Measurements from ENCODE around the gene PTPRA. TPM values are rescaled to one million over a fixed set of nuclear protein-coding genes. Genes with fewer than 3 reads are reported as not detected.

Gene PTPRA
- total RNA-seq, 1 experiment from 2014 or later, result 45.2 TPM

DNA sequence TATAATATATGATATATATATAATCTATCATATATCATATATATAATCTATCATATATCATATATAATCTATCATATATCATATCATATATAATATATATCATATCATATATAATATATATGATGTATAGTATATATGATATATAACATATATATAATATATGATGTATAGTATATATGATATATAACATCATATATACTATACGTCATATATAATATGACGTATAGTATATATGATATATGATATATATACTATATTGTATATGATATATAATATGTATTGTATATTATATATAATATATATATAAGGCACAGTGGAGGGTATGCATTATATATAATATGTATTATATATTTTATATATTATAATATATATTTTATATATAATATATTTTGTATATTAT lies 36.7 kb downstream of the PTPRA start:
- peaks cover 3 to 8% of the 10 kb centered on the region in 2 experiments for H3K4me1 Mint-ChIP-seq
- no peak overlapping the region for H2BK120ac ChIP-seq (ENCODE audit: low read depth, low read length, poor library complexity, severe bottlenecking)
- H3K4me2 ChIP-seq (ENCODE audit: insufficient read depth, insufficient read length, low read length), result no peak overlapping the region
- no peaks in the 10 kb centered on the region for H3K23me2 ChIP-seq (ENCODE audit: insufficient read length, low read depth, low read length, poor library complexity, severe bottlenecking)
- no peaks in the 10 kb centered on the region for H3K9me3 ChIP-seq (ENCODE audit: control insufficient read depth, low read depth, low read length)
- no peak overlapping the region for H3K4ac ChIP-seq (ENCODE audit: low read depth, low read length)
- H2AFZ ChIP-seq (ENCODE audit: low read length), result no peak overlapping the region
- no peak overlapping the region for H3K14ac ChIP-seq (ENCODE audit: insufficient read depth, low read length)
- no peak overlapping the region for H3K9ac ChIP-seq (ENCODE audit: extremely low read depth, insufficient read length, low read length)
- H2BK15ac ChIP-seq (ENCODE audit: low read depth, low read length), result no peak overlapping the region
- peaks cover 0 to 3% of the 10 kb centered on the region in 2 experiments; a peak in 1 of 5 replicates for H3K9me3 Mint-ChIP-seq
- no peak overlapping the region for H3K18ac ChIP-seq (ENCODE audit: insufficient read length, low read depth, low read length)
- H2BK12ac ChIP-seq (ENCODE audit: insufficient read length, low read depth, low read length), result no peak overlapping the region
- no peak overlapping the region for H3K27ac ChIP-seq (ENCODE audit: insufficient read length, low read depth, low read length)
- H3T11ph ChIP-seq (ENCODE audit: low read length), result no peak overlapping the region
- no peak overlapping the region for H2BK5ac ChIP-seq (ENCODE audit: insufficient read length, low read length)
- no peak for DNase-seq
- H3K79me1 ChIP-seq (ENCODE audit: insufficient read depth, low read depth, low read length, poor library complexity, severe bottlenecking), result peaks cover 4% of the 10 kb centered on the region
- no peaks in the 10 kb centered on the region for H3K27me3 Mint-ChIP-seq (ENCODE audit: low read depth)
- peaks cover 4 to 8% (median 7%) of the 10 kb centered on the region in 3 experiments for H3K36me3 Mint-ChIP-seq (ENCODE audit: insufficient read depth in 1 of 3, low read depth in 3 of 3)
- no peaks in the 10 kb centered on the region for H4K20me1 ChIP-seq (ENCODE audit: control insufficient read depth, insufficient read depth, insufficient read length)
- no peak overlapping the region for H2AK5ac ChIP-seq (ENCODE audit: insufficient read length, low read length)
- no peak overlapping the region for H3K23ac ChIP-seq (ENCODE audit: insufficient read length, low read depth, low read length)
- no peaks in the 10 kb centered on the region for H3K27me3 ChIP-seq (ENCODE audit: insufficient read depth, low read length)
- peaks cover 2% of the 10 kb centered on the region; the same call in 1 of the 2 replicates for H3K79me2 ChIP-seq (ENCODE audit: insufficient read depth, low read length)
- no peak overlapping the region for H3K4me3 Mint-ChIP-seq
- H3K56ac ChIP-seq (ENCODE audit: insufficient read length, low read depth, low read length), result no peak overlapping the region
- no peak overlapping the region for H4K91ac ChIP-seq (ENCODE audit: insufficient read length, low read depth, low read length)
- TF ChIP-seq, protein P1, sequence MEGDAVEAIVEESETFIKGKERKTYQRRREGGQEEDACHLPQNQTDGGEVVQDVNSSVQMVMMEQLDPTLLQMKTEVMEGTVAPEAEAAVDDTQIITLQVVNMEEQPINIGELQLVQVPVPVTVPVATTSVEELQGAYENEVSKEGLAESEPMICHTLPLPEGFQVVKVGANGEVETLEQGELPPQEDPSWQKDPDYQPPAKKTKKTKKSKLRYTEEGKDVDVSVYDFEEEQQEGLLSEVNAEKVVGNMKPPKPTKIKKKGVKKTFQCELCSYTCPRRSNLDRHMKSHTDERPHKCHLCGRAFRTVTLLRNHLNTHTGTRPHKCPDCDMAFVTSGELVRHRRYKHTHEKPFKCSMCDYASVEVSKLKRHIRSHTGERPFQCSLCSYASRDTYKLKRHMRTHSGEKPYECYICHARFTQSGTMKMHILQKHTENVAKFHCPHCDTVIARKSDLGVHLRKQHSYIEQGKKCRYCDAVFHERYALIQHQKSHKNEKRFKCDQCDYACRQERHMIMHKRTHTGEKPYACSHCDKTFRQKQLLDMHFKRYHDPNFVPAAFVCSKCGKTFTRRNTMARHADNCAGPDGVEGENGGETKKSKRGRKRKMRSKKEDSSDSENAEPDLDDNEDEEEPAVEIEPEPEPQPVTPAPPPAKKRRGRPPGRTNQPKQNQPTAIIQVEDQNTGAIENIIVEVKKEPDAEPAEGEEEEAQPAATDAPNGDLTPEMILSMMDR (conservative IDR thresholded peaks at IDR 0.05), result no peak
- WGBS (ENCODE audit: extremely low coverage, insufficient read length, low lambda C conversion rate), result no CpG with 5 or more reads among the region's 2 CpGs
- no peak overlapping the region for H4K8ac ChIP-seq (replicated peaks; ENCODE audit: insufficient read length, low read depth, low read length)
- H3K27ac Mint-ChIP-seq, result no peak overlapping the region
- H2BK20ac ChIP-seq (ENCODE audit: low read depth, low read length, poor library complexity, severe bottlenecking), result no peak overlapping the region
- H3K4me1 ChIP-seq (ENCODE audit: insufficient read depth, low read length), result no peaks in the 10 kb centered on the region
- H4K5ac ChIP-seq (ENCODE audit: insufficient read length, low read depth, low read length), result no peak overlapping the region
